HepG2 (cell line): ENCODE results near the gene SLC2A2. TPM values are rescaled to one million over a fixed set of nuclear protein-coding genes. Genes with fewer than 3 reads are reported as not detected.

Source experiments
- ATAC-seq: fragments of 200-7000 bp; cut with Tn5 transposase; 3 replicates; pipeline ENCODE4 v1.9.1; 2020; ENCODE audit warnings: mild to moderate bottlenecking, moderate library complexity
- BruUV-seq: library from RNA; stranded (reverse); fragments of 400-500 nt; replicated peaks from 2 replicates; lab custom pipeline; 2021; lab: Mats Ljungman, UMichigan
- CTCF ChIA-PET: fragments of 300-600 bp; formaldehyde crosslinking; extraction: SDS; loops from one replicate; lab custom pipeline; 2021; ENCODE audit warnings: low total read pairs, inconsistent platforms, low intra/inter-chr PET ratio; lab: Yijun Ruan, JAX
- POLR2A ChIA-PET: fragments of 350-600 bp; sonication (Branson Sonifier 250); formaldehyde crosslinking; loops from one replicate; lab custom pipeline; 2020; ENCODE audit warnings: antibody characterized with exemption, inconsistent platforms; lab: Yijun Ruan, JAX
- DNase-seq: peaks from one replicate; pipeline ENCODE4 v3.0.0-alpha.2; 2015; ENCODE audit warnings: low spot score
- FAIRE-seq: peaks from 3 replicates; lab custom pipeline; 2011; peaks lifted over from hg19 to GRCh38; lab: Jason Lieb, UNC
- H2AFZ ChIP-seq: one replicate; pipeline ENCODE4 v1.6.1; 2011; ENCODE audit warnings: low read length, inconsistent platforms
- H3K27ac ChIP-seq: fragments of 300-600 bp; 3 replicates; pipeline ENCODE4 v1.8.0; 2011; ENCODE audit warnings: mixed run types, mild to moderate bottlenecking, mixed read lengths, low read length, inconsistent platforms; ENCODE audit not compliant: insufficient read depth; ENCODE audit errors: extremely low read length
- H3K27me3 ChIP-seq, 2 experiments: fragments of 200-600 bp in 1 of 2; 2 replicates in 1 of 2; 3 replicates in 1 of 2; pipeline versions ENCODE4 v1.6.0 to v1.8.0; 2011; ENCODE audit warnings: low read length in 2 of 2, mild to moderate bottlenecking in 2 of 2, moderate library complexity in 2 of 2, inconsistent platforms in 1 of 2; ENCODE audit not compliant: insufficient read depth in 2 of 2, control insufficient read depth in 1 of 2
- H3K36me3 ChIP-seq, 2 experiments: fragments of 200-600 bp in 1 of 2; replicated peaks in 1 of 2; 2 replicates in 1 of 2; 3 replicates in 1 of 2; pipeline versions ENCODE4 v1.5.1 to v1.8.0; 2011; ENCODE audit warnings: low read length in 2 of 2, inconsistent platforms in 1 of 2; ENCODE audit not compliant: insufficient read depth in 2 of 2, control insufficient read depth in 1 of 2
- H3K4me1 ChIP-seq: 2 replicates; pipeline ENCODE4 v1.5.1; 2012; ENCODE audit warnings: low read length, inconsistent platforms; ENCODE audit not compliant: insufficient read depth
- H3K4me2 ChIP-seq: 2 replicates; pipeline ENCODE4 v1.6.0; 2011; ENCODE audit warnings: low read depth, low read length, inconsistent platforms
- H3K4me3 ChIP-seq, 3 experiments: fragments of 200-600 bp in 1 of 3; sonication (generic), shearing (Covaris generic) in 1 of 3; replicated peaks in 1 of 3; 2 replicates each; pipeline ENCODE4 v1.5.1; 2011 to 2016; ENCODE audit warnings: low read length in 3 of 3, inconsistent platforms in 2 of 3, low read depth in 2 of 3, mild to moderate bottlenecking in 2 of 3, control low read depth in 1 of 3, mixed read lengths in 1 of 3; ENCODE audit not compliant: insufficient read depth in 1 of 3
- H3K79me2 ChIP-seq: one replicate; pipeline ENCODE4 v1.6.1; 2011; ENCODE audit warnings: low read length, inconsistent platforms; ENCODE audit not compliant: insufficient read depth
- H3K9ac ChIP-seq: 2 replicates; pipeline ENCODE4 v1.6.0; 2011; ENCODE audit warnings: mild to moderate bottlenecking, low read depth, low read length, inconsistent platforms; ENCODE audit not compliant: insufficient read depth
- H3K9me3 ChIP-seq: 2 replicates; pipeline ENCODE4 v1.5.1; 2012; ENCODE audit warnings: mild to moderate bottlenecking, low read length
- H4K20me1 ChIP-seq: 2 replicates; pipeline ENCODE4 v1.6.0; 2011; ENCODE audit warnings: inconsistent platforms, mild to moderate bottlenecking, low read length, moderate library complexity; ENCODE audit not compliant: insufficient read depth
- HNRNPH1 ChIP-seq: fragments of 200-400 bp; formaldehyde crosslinking; optimal IDR thresholded peaks from 2 replicates; pipeline ENCODE3; 2017; ENCODE audit warnings: mild to moderate bottlenecking, low read depth, low read length
- KDM5A ChIP-seq: fragments of 200-600 bp; sonication (generic); IDR thresholded peaks from 2 replicates; pipeline ENCODE4 v1.7.0; 2018; ENCODE audit warnings: antibody characterized with exemption, mild to moderate bottlenecking, low read length, borderline replicate concordance
- MIXL1 ChIP-seq: IDR thresholded peaks from 2 replicates; pipeline ENCODE4 v1.6.1; 2016
- NR3C1 ChIP-seq: sonication (generic); formaldehyde crosslinking; IDR thresholded peaks from 2 replicates; pipeline ENCODE4 v1.4.0; 2020; ENCODE audit warnings: missing genetic modification reagents
- ZBTB8A ChIP-seq: sonication (generic); formaldehyde crosslinking; IDR thresholded peaks from 2 replicates; pipeline ENCODE4 v1.4.0; 2020; ENCODE audit warnings: mild to moderate bottlenecking, low read depth, missing genetic modification reagents, borderline replicate concordance
- ZNF20 ChIP-seq: sonication (generic); formaldehyde crosslinking; IDR thresholded peaks from 2 replicates; pipeline ENCODE4 v1.4.0; 2020; ENCODE audit warnings: mild to moderate bottlenecking, moderate library complexity, missing genetic modification reagents
- ZNF816 ChIP-seq: sonication (generic); formaldehyde crosslinking; IDR thresholded peaks from 2 replicates; pipeline ENCODE4 v1.8.0; 2022; ENCODE audit warnings: missing genetic modification reagents, mild to moderate bottlenecking, borderline replicate concordance
- WGBS: methylation state at CpG from one replicate; pipeline ENCODE4 v1.1.6; 2017; ENCODE audit warnings: low lambda C conversion rate; 5-methylcytosine and 5-hydroxymethylcytosine counted together
- in situ Hi-C: cut with HindIII; loops from 2 replicates; pipeline ENCODE4 v1.10.0; 2017; ENCODE audit warnings: low pct_unique_long_range_greater_than_20kb; ENCODE audit not compliant: extremely low pct_ligation_motif_present
- intact Hi-C: fragments of 100-400 bp; cut with micrococcal nuclease; formaldehyde crosslinking; loops from one replicate; pipeline ENCODE4 v1.10.0; 2022; ENCODE audit not compliant: unreplicated experiment
- polyA plus RNA-seq, 8 experiments: library from polyadenylated mRNA; depleted of rRNA in 3 of 8; stranded (reverse) in 7 of 8; unstranded in 1 of 8; fragments of >200 nt; fragmentation: Illumina TruSeq in 4 of 8; extraction: Trizol in 4 of 8; gene quantifications; 2 replicates each; pipeline versions ENCODE4 v1.2.1 to v1.2.3, GENCODE V29; 2011 to 2016; ENCODE audit warnings: low read depth in 4 of 8, missing spikeins in 1 of 8, mixed read lengths in 1 of 8; ENCODE audit not compliant: insufficient read depth in 1 of 8
- total RNA-seq, 5 experiments: library from RNA; depleted of rRNA; stranded (reverse); fragments of >200 nt; fragmentation: Illumina TruSeq; extraction: Trizol; gene quantifications; 2 replicates each; pipeline ENCODE4 v1.2.3, GENCODE V29; 2016; ENCODE audit warnings: low read depth in 1 of 5
- TF ChIP-seq, protein P1 (sequence below): sonication (generic); formaldehyde crosslinking; IDR thresholded peaks from 2 replicates; pipeline ENCODE4 v1.9.0; 2021; ENCODE audit warnings: missing genetic modification reagents, borderline replicate concordance
- TF ChIP-seq, protein P2 (sequence below): sonication (generic); formaldehyde crosslinking; IDR thresholded peaks from 2 replicates; pipeline ENCODE4 v1.8.1; 2023; ENCODE audit warnings: mild to moderate bottlenecking, missing genetic modification reagents

SLC2A2 gene
- total and polyA plus RNA-seq, 2 of the 13 experiments (the other 11 are each of a cell fraction or from before 2014, with no cell fraction given) = 19.5 to 23.2 TPM

DNA sequence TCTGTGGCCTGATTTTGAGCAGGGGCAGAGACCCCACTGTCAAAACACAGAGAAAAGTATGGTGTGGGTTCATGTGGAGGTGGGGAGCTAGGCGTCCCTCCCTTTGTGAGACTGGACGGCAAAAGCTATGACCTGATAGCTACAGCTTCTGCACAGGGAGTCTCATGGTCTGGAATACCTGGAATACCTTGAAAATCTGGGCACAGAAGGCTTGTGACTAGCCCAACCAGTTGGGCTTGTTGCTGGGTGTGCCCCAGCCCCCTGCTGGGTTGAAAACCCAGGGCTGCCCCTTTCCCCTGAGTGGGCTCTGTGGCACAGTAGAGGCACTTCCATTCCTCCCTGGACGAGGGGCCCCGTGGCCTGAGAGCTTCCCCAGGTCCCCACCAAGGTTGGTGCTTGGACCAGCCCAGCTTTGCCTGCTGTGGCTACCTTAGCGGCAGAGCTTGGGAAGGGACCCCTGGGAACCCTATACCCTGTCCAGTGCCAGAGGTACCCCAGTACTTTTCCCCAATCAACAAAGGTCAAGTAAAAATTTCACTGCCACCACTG is 37.3 kb downstream of the SLC2A2 start:
- Histone ChIP-seq H3K4me3 (no peak overlapping the region), H3K9me3 (no peaks in the 10 kb centered on the region), H2AFZ (no peak overlapping the region), H4K20me1 (no peaks in the 10 kb centered on the region), H3K36me3 (no peaks in the 10 kb centered on the region), H3K4me2 (no peak overlapping the region), H3K9ac (no peak overlapping the region), H3K27me3 (no peaks in the 10 kb centered on the region), H3K79me2 (no peaks in the 10 kb centered on the region), H3K27ac (no peak overlapping the region), H3K4me1 (peaks cover 28% of the 10 kb centered on the region)
- CTCF ChIA-PET = no interaction called here
- ATAC-seq (peak; percentile 60), FAIRE-seq (no peak), DNase-seq (no peak)
- BruUV-seq = no TSS peak
- WGBS = 100% methylated on average over 5 of the region's 5 CpGs
- intact Hi-C loops = no loop called here
- no peak for TF ChIP-seq HNRNPH1
- TF ChIP-seq ZNF816 (CRISPR knock-in tag) = no peak
- no peak for TF ChIP-seq ZBTB8A
- TF ChIP-seq NR3C1 (CRISPR knock-in tag) = no peak
- TF ChIP-seq, protein P1, sequence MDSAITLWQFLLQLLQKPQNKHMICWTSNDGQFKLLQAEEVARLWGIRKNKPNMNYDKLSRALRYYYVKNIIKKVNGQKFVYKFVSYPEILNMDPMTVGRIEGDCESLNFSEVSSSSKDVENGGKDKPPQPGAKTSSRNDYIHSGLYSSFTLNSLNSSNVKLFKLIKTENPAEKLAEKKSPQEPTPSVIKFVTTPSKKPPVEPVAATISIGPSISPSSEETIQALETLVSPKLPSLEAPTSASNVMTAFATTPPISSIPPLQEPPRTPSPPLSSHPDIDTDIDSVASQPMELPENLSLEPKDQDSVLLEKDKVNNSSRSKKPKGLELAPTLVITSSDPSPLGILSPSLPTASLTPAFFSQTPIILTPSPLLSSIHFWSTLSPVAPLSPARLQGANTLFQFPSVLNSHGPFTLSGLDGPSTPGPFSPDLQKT (CRISPR knock-in tag) = no peak
- no peak for TF ChIP-seq ZNF20 (CRISPR knock-in tag)
- TF ChIP-seq MIXL1 (CRISPR knock-in tag) = no peak
- TF ChIP-seq KDM5A = no peak
- TF ChIP-seq, protein P2, sequence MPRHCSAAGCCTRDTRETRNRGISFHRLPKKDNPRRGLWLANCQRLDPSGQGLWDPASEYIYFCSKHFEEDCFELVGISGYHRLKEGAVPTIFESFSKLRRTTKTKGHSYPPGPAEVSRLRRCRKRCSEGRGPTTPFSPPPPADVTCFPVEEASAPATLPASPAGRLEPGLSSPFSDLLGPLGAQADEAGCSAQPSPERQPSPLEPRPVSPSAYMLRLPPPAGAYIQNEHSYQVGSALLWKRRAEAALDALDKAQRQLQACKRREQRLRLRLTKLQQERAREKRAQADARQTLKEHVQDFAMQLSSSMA (CRISPR knock-in tag) = no peak
- POLR2A ChIA-PET = no interaction called here
- in situ Hi-C loops = no loop called here
